Body of pancreas (tissue), 4 donors: ENCODE results near the gene EFCAB5. TPM values are rescaled to one million over a fixed set of nuclear protein-coding genes. Genes with fewer than 3 reads are reported as not detected.

ENCODE experiments used
- ATAC-seq: fragments of 150-250 bp; one replicate; pipeline ENCODE4 v1.9.1; 2016
- DNase-seq, 4 donors: peaks; one replicate each; pipeline ENCODE4 v3.0.0-alpha.2; 2019
- H3K27ac ChIP-seq, 4 donors: fragments of 200-600 bp; sonication (generic); 1 replicate in 3 of 4; 2 replicates in 1 of 4; pipeline versions ENCODE4 v1.5.1 to v1.6.1; 2016 to 2019; ENCODE audit warnings: mild to moderate bottlenecking in 1 of 4, mixed read lengths in 1 of 4, moderate library complexity in 1 of 4
- H3K27me3 ChIP-seq, 2 donors: fragments of 200-600 bp; sonication (generic); one replicate each; pipeline ENCODE4 v1.6.0; 2016; ENCODE audit warnings: mild to moderate bottlenecking in 1 of 2
- H3K36me3 ChIP-seq, 2 donors: fragments of 200-600 bp; sonication (generic); replicated peaks in 1 of 2; 2 replicates each; pipeline ENCODE4 v1.5.1; 2016; ENCODE audit warnings: low read depth in 2 of 2; ENCODE audit not compliant: insufficient read depth in 1 of 2
- H3K4me1 ChIP-seq: fragments of 200-600 bp; sonication (generic); one replicate; pipeline ENCODE4 v1.6.0; 2016
- H3K4me3 ChIP-seq, 2 donors: fragments of 200-600 bp; sonication (generic); 1 replicate in 1 of 2; 2 replicates in 1 of 2; pipeline ENCODE4 v1.5.1; 2016 to 2019
- H3K9me3 ChIP-seq, 3 donors: fragments of 200-600 bp; sonication (generic); 1 replicate in 2 of 3; 2 replicates in 1 of 3; pipeline ENCODE4 v1.5.1; 2016
- POLR2A ChIP-seq, 3 donors: fragments of 450-650 bp; IDR thresholded peaks; one replicate each; pipeline ENCODE4 v1.6.1; 2016; ENCODE audit warnings: antibody characterized with exemption in 3 of 3, mild to moderate bottlenecking in 2 of 3
- WGBS, 2 donors: methylation state at CpG; one replicate each; pipeline ENCODE4 v1.1.5; 2017; 5-methylcytosine and 5-hydroxymethylcytosine counted together
- intact Hi-C: fragments of 100-400 bp; cut with DNase I; formaldehyde crosslinking; loops from one replicate; pipeline ENCODE4 v1.15.1; 2023
- microRNA counts, 2 donors: library from miRNA; unstranded; fragments of <30 nt; microRNA quantifications; one replicate each; lab custom pipeline; 2017
- microRNA-seq, 2 donors: library from miRNA; unstranded; fragments of <30 nt; microRNA quantifications; one replicate each; pipeline ENCODE4, GENCODE V29; 2016; ENCODE audit warnings: borderline number of aligned reads in 2 of 2, borderline replicate concordance in 2 of 2
- small RNA-seq: library from RNA; depleted of rRNA; stranded (forward); fragments of <200 nt; gene quantifications from one replicate; pipeline ENCODE3, GENCODE V24; 2016
- total RNA-seq, 2 donors: library from RNA; depleted of rRNA; stranded (reverse); fragments of >200 nt; gene quantifications; one replicate each; pipeline ENCODE4 v1.1.0, GENCODE V29; 2016
- TF ChIP-seq, protein P1 (sequence below), 7 experiments: fragments of 450-650 bp in 4 of 7; fragments of 200-600 bp in 3 of 7; sonication (generic) in 3 of 7; IDR thresholded peaks; one replicate each; pipeline ENCODE4 v1.5.1; 2016 to 2019; ENCODE audit warnings: antibody characterized with exemption in 7 of 7

Gene EFCAB5
- total RNA-seq, 2 donors from 2014 or later: under 0.01 TPM; not detected in 1

DNA sequence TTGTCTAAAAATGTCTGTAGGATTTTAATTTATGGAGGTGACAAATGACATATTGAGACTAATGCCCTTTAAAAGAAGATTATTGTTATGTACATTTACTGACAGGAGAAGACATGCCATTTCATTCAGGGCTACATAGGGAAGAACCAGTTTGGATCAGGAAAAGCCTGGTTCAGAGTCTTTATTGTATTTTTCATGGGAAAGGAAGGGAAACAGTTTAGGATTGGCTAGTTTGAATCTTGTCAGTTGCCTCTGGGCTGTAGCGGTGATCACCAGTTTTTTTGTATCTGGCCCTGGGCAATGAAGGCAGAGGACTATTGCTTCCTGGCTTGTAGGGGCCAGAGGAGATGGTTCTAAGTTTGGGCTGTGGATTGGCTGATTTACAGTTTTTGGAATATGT, 206.9 kb downstream of the EFCAB5 start:
- WGBS, 2 donors: 88 to 92% methylated on average over 1 of the region's 1 CpG
- Histone ChIP-seq H3K9me3 (no peaks in the 10 kb centered on the region), H3K36me3 (no peaks in the 10 kb centered on the region), H3K27me3 (no peaks in the 10 kb centered on the region), H3K4me3 (no peak overlapping the region), H3K4me1 (no peaks in the 10 kb centered on the region), H3K27ac (no peak overlapping the region)
- TF ChIP-seq POLR2A (IDR thresholded peaks at IDR 0.05): no peak
- TF ChIP-seq, protein P1, sequence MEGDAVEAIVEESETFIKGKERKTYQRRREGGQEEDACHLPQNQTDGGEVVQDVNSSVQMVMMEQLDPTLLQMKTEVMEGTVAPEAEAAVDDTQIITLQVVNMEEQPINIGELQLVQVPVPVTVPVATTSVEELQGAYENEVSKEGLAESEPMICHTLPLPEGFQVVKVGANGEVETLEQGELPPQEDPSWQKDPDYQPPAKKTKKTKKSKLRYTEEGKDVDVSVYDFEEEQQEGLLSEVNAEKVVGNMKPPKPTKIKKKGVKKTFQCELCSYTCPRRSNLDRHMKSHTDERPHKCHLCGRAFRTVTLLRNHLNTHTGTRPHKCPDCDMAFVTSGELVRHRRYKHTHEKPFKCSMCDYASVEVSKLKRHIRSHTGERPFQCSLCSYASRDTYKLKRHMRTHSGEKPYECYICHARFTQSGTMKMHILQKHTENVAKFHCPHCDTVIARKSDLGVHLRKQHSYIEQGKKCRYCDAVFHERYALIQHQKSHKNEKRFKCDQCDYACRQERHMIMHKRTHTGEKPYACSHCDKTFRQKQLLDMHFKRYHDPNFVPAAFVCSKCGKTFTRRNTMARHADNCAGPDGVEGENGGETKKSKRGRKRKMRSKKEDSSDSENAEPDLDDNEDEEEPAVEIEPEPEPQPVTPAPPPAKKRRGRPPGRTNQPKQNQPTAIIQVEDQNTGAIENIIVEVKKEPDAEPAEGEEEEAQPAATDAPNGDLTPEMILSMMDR (IDR thresholded peaks at IDR 0.05): no peak
- DNase-seq: no peak
- no peak for ATAC-seq
- intact Hi-C loops: no loop called here

DNA sequence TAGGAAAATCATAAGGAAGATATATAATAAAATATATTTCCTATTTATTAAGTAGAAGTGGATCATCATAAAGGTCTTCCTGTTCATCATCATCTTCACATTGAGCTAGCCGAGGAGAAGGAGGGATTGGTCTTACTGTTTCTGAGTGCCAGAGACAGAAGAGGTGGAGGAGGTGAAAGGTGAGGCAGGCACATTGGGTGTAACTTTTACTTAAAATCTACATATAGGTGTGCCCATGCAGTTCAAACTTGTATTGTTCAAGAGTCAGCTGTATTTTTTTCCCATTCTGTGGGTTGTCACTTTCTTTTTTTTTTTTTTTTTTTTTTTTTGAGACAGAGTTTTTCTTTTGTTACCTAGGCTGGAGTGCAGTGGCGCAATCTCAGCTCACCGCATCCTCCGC, 210.0 kb downstream of the EFCAB5 start:
- DNase-seq (no peak), ATAC-seq (no peak)
- TF ChIP-seq POLR2A (IDR thresholded peaks at IDR 0.05): no peak
- TF ChIP-seq, protein P1 (IDR thresholded peaks at IDR 0.05): no peak
- Histone ChIP-seq H3K27me3 (no peaks in the 10 kb centered on the region), H3K27ac (no peak overlapping the region), H3K4me1 (no peaks in the 10 kb centered on the region), H3K9me3 (no peaks in the 10 kb centered on the region), H3K36me3 (no peaks in the 10 kb centered on the region), H3K4me3 (no peak overlapping the region)
- intact Hi-C loops: no loop called here
- WGBS, 2 donors: 98% methylated on average over 4 of the region's 4 CpGs

DNA sequence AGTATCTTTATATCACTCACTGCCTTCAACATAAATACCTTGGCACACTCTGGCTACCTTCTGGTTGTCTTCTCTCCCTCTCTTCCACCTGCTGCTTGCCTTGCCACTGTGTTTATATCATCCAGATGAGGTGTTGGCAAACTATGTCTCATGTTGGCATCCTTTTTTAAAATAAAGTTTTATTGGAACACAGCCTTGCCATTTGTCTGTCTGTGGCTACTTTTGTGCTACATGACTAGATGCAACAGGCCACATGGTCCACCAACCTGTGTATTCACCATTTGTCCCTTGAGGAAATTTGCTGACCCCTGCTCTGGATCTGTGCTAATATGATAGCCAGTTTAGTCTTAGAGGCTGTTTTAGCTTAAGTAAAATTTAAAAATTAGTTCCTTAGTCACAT, 212.0 kb downstream of the EFCAB5 start:
- Histone ChIP-seq H3K4me1 (no peaks in the 10 kb centered on the region), H3K27ac (no peak overlapping the region), H3K27me3 (no peaks in the 10 kb centered on the region), H3K36me3 (no peaks in the 10 kb centered on the region), H3K4me3 (no peak overlapping the region), H3K9me3 (no peaks in the 10 kb centered on the region)
- TF ChIP-seq, protein P1 (IDR thresholded peaks at IDR 0.05): no peak
- TF ChIP-seq POLR2A (IDR thresholded peaks at IDR 0.05): no peak
- DNase-seq (no peak), ATAC-seq (no peak)
- intact Hi-C loops: no loop called here

DNA sequence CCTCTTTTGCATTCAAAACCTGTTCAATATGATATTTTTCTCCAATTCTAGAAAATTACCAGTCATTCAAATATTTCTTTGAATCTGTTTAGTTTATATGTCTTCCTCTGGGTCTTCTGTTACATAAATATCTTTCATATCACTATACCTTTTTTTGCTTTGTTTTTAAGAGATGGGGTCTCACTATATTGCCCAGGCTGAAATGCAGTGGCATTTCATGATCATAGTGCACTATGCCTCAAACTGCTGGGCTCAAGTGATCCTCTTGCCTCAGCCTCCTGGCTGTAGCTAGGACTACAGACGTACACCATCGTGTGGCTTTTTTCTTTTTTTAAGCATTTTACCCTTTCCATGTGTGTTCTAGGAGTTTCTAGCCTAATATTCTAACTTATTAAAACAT, 214.0 kb downstream of the EFCAB5 start:
- ATAC-seq: no peak
- DNase-seq: no peak
- Histone ChIP-seq H3K9me3 (no peaks in the 10 kb centered on the region), H3K36me3 (no peaks in the 10 kb centered on the region), H3K4me3 (no peak overlapping the region), H3K27me3 (no peaks in the 10 kb centered on the region), H3K27ac (no peak overlapping the region), H3K4me1 (no peaks in the 10 kb centered on the region)
- no peak for TF ChIP-seq POLR2A (IDR thresholded peaks at IDR 0.05)
- TF ChIP-seq, protein P1 (IDR thresholded peaks at IDR 0.05): no peak
- 96 to 98% methylated on average over 2 of the region's 2 CpGs for WGBS, 2 donors
- intact Hi-C loops: no loop called here

MicroRNA genes within 50 kb of the gene (microRNA counts, 767-probe panel; counts per million panel counts)
- microRNA hsa-miR-3184-5p (lab: Ali Mortazavi, UCI) (0 to 736 counts per million in 2 donors), microRNA hsa-miR-423-3p (lab: Ali Mortazavi, UCI) (2,798 to 5,078 counts per million in 2 donors), microRNA hsa-miR-423-5p (lab: Ali Mortazavi, UCI) (5,890 to 8,129 counts per million in 2 donors)

Small RNAs within 50 kb of the gene (microRNA-seq; reads per million reads assigned to microRNA genes)
- gene MIR423: 0 reads per million in 2 donors

Small RNAs within 50 kb of the gene (small RNA-seq; reads per million reads assigned to genes)
- gene AC104984.5: not detected
- not detected for gene RNY4P13

Other genes with a start within 250 kb of the EFCAB5 start
- 1 to 10 TPM; 8.2 to 8.6 TPM for gene SSH2, start 11.4 kb upstream of the EFCAB5 start, total RNA-seq
- 10 to 100 TPM; 19.2 to 22.7 TPM for gene NSRP1, start 175.2 kb downstream of the EFCAB5 start, total RNA-seq